HEK293T (cell line): ENCODE data around the gene MARCHF5.

Experiments used
- ELF4 ChIP-seq: fragments of 450-650 bp; IDR thresholded peaks from 2 replicates; pipeline ENCODE4 v1.6.1; 2017; ENCODE audit warnings: antibody characterized with exemption
- L3MBTL2 ChIP-seq: fragments of 450-650 bp; conservative IDR thresholded peaks from 2 replicates; pipeline ENCODE4 v1.6.1; 2016; ENCODE audit warnings: mild to moderate bottlenecking
- TARDBP ChIP-seq: fragments of 450-650 bp; IDR thresholded peaks from 2 replicates; pipeline ENCODE4 v1.6.1; 2016

- no peak for TF ChIP-seq ELF4
- TF ChIP-seq TARDBP: no peak
- TF ChIP-seq L3MBTL2: no peak
Measured at GRCh38 chr10:92350411-92350810, 59.4 kb downstream of the MARCHF5 start.
